Stimulated activated CD4-positive, alpha-beta T cell treated with anti-CD3 and anti-CD28 coated beads, Interleukin-4, amount 100 ng/mL, for 48 hours (primary cell): Measurements from ENCODE around the gene FAM174B.

Experiments used
- DNase-seq, 2 donors: peaks; one replicate each; pipeline ENCODE4 v3.0.0-alpha.2; 2020; ENCODE audit warnings: low read depth in 2 of 2

FAM174B gene

DNA sequence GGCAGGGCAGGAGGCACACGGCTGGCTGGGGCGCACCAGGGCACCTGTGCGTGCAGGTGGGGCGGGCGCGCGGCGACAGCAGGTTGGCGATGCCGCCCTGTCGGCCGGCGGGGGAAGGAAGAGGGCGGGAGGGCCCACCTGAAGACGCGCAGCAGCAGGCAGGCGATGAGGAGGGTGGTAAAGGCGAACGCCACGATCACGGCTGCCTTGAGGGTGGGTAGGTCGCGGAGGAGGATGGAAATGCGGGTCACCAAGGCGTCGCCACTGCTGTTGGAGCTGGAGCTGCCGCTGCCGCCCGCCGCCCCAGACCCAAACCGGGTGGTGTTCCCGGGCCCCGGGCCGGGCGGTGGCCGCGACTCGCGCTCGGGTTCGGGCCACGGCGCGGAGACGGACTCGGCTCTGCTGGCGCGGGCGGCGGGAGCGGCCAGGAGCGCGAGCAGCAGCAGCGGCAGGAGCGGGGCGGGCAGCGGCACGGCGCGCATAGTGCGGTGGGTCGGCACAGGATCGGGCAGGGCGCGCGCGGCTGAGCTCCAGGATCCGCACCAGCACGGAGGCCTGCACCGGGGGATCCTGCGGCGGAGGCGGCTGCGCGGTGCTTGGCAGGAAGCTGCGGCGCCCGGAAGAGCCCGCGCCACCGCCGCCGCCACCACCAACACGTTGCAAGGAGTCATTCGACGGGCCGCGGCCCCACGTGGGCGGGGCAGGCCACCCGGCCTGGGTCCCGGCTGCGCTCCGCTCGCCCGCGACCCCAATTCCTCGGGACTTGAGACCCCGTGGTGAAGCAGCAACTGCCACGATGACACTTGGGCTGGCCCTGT lies at the start of gene FAM174B:
FAM174B (minus strand) TSS at position 598 of the 818 bp plus-strand sequence.
- peak; percentile 23 to 26 for DNase-seq

DNA sequence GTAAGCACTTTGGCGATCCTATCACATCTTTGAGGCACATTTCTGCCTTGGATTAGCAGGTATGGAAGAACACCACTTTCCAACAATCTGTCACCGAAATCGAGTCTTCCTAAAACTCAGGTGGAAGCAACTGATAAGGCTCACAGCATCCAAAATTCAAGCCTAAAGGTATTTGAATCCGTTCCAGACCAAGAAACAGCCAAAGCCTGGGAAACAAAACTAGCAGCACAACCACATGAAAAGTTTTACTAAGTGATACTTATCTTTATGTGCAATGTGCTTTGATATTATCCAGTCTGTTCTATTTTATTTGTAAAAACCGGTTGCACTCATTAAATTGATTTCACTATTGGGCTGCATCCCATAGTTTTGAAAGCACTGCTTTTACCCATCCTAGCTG lies 40.5 kb upstream of the FAM174B start:
- DNase-seq = no peak

DNA sequence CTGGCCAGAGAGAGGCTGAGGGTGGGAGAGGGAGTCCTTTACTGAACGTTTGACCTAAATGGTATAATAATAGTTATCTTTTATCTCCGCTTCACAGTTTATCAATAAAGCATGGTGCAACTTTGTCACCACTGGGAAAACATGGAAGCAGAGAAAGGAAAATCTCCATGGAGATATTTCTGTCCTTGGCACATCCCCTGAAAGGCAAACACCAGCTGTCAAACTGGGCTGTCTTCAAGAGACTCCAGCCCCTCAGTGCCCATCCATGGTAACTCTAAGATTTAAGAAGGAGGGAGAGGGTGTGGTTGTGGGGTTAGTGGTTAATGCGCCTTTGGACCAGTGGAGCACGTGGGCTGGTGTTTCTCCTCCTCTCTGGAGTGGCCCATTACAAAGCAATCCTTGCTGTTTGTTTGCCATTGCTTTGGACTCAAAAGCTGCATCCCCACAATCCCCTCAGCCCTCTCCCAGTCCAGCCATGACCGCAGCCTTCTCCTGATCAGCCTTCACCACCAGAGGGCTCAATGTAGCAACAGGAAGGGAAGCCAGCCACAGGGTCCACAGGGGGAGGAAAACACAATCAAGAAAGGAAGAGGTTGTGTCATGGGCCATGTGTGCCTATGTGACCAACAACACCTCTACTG lies 38.2 kb upstream of the FAM174B start:
- DNase-seq = no peak

DNA sequence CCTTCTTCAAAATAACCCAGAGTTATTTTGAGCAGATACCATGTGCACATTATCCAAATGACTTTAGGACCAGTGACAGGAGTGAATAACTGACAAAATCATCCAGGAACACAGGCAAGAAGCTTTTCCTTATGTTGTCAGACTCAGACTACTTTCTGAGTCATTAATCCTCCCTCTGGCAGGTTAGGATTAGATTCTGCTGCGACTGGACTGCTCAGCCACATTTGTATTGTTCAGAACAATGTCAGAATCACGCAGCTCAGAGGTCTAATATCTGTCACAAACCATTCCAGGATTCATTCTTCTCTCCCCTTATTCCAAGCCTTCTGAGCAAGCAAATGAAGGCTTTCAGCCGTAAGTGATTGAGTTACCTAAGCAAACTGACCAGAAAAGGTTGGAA lies 34.8 kb upstream of the FAM174B start:
- DNase-seq = no peak

DNA sequence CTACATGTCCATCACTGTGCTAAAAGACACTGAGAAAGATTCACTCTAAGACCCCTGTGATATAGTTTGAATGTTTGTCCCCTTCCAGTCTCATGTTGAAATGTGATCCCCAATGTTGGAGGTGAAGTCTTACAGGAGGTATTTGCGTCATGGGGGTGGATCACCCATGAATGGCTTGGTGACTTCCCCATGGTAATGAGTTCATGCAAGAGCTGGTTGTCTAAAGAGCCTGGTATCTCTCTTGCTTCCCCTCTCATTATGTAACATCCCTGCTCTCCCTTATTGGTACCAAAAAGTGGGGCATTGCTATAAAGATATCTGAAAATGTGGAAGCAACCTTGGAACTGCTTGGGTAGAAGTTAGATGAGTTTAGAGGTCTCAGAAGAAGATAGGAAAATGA lies 32.2 kb upstream of the FAM174B start:
- no peak for DNase-seq

DNA sequence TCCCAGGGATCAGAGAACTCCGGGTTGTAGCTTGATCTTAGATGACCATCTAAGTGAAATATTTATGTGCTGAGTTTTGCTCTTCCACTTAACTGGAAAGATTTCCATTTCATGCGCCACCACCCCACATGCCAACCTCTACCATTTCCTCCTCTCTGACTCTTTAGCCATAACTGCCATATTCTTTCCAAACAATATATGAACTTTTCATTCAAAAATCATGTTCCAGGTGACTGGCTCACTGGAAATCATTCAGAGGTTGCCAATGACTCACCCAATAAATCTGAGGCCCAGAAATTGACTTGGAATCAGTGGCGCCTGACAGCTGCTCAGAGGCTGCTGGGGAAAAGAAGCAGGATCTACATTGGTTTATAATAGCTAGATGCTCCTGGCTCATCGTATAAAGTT lies 31.6 kb upstream of the FAM174B start:
- no peak for DNase-seq

DNA sequence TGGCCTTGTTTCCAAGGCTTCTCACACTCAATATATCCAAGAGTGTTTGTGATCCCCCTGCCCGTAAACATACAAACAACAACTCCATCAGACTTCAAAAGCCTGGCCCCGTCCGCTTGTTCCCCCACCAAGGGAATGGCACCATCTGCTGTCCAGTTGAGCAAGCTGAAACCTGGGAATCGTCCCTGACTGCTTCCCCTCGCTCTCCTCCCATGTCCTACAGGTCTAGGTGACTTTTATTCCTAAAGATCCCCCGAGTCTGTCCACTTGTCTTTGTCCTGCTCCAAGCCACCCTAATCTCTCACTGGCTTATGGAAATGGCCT lies 27.9 kb upstream of the FAM174B start:
- DNase-seq = no peak

DNA sequence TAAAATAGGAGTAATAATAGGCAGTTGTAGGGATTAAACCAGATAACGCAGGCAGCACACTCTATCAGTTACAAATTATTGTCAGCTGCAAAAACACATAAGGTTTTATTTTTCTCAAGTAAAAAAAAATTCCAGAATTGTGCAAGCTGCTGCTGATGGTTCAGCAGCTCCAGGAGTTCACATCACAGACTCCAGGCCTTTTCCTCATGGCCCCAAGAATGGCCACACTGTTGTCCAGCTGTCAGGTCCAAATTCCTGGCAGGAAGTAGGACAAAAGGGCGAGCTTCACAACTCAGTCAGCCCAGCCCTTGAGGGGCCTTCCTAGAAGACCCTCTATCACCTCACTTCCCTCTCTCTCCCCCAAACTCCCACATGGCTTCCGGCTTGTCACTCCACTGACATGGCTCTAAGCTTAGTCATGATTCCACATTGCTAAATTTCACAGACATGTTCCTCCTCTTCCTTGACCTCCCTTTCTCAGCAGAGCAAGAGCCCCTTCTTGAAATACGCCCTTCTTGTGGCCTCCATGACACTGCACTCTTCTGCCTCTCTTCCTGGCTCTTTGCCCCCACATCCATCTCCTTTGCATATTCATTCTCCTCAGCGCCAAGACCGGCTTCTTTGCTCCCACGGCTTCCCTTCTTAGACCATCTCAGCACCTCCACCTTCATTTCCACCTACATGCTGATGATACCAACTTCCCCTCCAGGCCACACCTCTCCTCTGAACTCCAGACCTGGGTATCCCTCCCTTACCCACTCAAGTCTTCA lies 27.4 kb upstream of the FAM174B start:
- no peak for DNase-seq

DNA sequence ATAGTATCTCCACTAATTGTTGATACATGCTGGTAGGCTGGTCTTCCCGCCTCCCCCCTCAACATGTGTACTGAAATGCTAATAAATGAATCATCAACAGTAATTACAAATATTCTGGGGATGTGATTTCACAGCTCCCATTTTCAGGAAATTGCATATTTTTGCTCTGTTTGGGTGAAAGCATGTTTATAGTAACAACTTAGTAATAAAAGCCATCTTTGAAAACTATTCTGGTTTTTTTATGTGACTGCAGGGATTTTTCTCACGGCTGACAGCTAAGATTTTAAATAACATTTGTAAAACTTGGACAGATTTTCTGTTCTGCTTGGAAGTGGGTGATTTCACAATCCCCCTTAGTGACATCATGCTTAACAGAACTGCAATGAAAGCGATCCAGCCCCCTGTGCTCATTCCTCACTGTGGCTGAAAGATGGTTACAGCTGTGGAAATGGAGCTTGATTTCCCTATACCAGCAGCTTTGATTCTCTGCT lies 25.6 kb upstream of the FAM174B start:
- no peak for DNase-seq

DNA sequence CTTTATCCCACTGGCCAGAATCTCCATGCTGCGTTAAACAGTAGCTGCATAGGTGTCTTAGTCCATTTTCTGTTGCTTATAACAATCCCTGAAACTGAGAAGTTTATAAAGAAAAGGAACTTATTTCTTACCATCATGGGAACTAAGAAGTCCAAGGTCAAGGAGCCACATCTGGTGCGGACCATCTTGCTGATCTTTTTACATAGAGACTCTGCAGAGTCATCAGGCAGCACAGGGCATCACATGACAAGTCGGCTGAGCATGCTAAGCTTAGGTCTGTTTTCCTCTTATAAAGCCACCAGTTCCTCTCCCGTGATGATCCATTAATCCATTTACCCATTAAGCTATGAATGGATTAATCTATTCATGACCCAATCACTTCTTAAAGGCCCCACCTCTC lies 22.4 kb upstream of the FAM174B start:
- no peak for DNase-seq

DNA sequence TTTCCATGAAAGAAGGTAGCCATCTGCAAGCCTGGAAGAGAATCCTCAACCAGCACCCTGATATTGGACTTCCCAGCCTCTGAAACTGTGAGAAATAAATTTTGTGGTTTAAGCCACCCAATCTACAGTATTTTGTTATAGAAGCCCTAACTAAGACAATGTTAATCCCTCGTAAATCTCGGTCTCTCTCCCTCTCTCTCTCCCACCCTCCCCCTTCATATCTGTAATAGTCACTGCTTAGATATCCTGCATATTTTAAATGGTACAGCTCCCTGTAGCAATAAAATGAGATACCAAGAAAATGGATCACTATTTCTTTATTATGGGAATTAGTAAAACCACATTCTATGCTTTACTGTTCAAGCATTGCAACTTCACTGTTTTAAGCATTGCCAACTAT lies 21.0 kb upstream of the FAM174B start:
- no peak for DNase-seq

DNA sequence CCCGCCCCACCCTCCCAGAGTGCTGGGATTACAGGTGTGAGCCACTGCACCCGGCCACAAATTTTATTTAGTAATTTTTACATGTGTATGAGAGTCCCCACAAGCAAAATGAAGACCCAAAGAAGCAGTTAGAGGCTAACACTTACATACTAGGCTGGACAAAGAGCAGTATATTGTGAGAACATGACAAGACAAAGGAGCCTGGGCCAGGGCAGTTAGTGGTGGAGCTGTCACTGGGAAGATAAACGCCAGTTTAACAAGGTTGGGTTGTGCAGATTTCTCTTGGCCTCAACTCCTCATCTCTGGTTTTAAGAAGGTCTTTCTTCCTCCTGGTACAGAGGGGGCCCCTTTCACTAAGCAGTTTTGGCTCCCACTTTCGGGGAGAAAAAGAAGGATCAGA lies 19.9 kb upstream of the FAM174B start:
- DNase-seq = no peak

DNA sequence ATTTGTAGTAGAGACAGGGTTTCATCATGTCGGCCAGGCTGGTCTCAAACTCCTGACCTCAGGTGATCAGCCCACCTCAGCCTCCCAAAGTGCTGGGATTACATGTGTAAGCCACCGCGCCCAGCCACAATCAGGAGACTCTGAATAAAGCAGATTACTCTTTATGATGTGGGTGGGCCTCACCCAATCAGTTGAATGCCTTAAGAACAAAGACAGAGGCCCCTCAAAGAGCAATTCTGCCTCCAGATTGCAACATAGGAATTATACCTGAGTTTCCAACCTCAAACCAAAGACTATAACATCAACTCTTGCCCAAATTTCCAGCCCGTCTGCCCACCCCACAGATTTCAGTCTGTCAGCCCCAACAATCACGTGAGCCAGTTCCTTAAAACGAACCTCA lies 18.8 kb upstream of the FAM174B start:
- DNase-seq = no peak

DNA sequence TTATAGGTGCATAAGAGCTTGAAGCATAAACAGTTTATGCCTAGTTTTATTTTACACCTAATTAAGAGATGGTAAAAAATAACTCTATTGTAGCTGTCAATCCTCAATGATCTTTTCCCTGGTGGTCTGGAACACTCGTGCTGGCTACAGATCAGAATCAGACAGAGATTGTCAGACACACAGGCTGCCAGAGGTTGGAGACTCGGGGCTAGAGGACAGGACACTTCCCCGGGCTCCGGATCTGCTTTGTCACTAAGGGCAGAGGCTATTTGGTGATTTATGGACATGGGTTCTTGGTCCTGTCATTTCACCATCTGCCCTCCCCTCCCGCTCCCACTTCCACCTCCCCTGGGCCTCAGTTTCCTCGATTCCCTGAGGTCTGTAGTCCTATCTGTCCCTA lies 16.5 kb upstream of the FAM174B start:
- no peak for DNase-seq

DNA sequence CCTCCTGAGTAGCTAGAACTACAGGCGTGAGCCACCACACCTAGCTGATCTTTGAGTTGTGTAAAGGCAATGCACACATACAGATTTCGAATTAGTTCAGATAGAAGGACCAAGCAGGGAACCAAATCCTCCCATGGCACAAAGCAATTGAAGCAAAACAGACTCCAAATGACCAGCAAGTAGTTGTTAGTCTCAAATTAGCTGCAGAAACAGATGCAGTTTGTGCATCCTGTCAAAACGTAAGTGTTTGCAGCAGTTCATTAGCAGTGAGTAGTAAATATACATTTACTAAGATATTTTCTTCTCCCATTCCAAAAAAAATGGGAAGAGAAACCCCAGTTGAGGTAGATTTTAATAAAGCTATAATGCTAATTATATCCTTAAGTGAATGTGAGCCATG lies 15.8 kb upstream of the FAM174B start:
- no peak for DNase-seq

DNA sequence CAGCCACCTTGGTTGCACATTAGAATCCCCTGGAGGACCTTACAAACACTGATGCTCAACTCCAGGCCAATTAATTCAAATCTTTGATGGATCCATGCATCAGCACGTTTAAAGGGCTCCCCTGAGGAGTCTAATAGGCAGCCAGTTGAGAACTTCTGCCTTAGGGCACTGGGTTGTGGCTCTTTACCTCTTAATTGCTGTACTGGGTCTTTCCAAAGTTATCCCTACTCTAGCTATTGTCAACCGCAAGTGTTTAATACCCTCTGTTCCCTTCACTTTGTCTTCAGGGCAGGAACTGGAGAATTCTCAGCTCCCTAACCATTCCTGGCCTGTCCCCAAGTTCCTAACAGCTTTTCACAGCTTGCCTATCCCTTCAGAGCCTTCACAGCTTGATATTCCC lies 15.0 kb upstream of the FAM174B start:
- DNase-seq = no peak

DNA sequence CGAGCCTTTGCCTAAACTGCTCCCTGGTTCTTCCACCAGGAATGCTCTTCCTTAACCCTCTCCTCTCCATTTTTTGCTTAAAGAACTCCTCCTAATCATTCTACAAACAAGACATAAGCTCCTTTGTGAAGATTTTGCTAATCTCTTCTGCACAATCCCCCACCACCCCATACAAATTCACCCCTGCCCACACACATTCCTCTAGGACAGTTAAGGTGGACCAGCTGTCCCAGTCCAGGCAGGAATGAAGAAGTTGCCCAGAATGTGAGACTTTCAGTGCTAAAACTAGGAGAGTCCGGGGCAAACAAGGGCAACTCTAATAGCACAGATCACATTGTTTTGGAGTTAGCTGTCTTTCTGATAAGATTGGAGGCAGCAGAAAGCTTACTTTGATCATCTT lies 13.9 kb upstream of the FAM174B start:
- DNase-seq = no peak

DNA sequence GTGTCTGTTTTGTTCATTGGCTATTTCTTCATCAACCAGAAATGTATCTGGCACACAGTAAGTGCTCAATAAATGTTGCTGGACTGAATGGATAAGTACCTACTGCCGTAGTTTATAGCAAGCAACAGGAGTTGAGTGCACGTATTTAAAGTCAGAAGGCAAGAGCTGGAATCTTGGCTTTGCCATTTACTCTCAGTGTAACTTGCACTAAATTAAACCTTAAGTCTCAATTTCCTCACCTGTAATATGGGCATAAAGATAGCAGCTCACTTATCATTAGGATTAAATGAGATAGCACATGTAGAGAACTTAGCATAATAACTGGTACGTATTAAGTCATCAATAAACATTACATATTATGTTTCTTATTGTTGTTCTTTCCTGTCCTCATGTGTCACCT lies 13.0 kb upstream of the FAM174B start:
- DNase-seq = no peak

DNA sequence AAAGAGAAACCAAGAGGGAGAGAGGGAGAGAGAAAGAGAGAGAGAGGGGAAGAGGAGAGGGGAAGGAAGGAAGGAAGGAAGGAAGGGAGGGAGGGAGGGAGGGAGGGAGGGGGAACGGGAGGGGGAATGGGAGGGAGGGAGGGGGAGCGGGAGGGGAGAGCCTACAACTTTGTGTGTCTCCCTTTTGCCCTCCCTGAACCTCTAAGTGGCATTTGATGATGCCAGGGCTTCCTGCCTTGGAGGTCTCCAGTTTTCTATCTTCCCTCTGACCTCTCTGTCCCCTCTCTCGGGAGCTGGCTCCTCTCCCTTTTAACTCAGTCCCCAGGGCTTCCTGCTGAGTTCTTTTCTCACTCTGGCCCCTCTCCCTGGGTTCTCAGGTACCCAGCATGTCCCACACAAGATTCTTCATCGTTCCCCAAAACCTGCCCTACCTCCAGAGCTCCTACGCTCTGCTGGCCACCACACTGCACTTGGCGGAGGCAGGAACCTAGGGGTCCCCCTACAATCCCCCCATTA lies 12.5 kb upstream of the FAM174B start:
- DNase-seq = no peak

DNA sequence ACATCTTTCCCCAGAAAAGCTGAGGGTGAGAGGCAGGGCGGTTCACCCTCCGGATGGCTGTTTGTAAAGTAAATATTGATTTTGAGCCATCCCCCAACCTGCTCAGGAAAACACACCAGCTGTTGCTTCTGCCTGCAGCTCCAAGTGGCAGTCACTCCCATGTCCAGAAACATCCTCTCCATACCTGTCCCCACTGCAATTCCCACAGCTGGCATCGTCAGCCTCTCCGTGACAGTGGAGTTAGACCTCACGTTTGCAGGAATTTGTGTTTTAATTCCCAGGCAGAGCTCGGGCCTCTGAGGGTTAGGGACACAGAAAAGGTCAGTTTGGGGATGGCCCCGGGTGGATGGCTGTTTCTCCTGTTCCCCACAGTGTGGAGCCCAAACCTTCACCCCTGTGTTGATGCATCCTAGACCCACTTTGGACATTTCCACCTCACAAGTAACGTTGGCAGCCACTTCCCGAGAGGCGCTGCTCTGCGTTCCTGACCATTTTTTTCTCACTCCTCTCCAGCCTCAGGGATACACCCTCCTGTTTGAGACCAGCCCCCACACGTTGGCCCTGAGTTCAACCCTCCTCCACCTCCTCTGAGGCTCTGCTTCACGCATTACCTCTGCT lies 11.8 kb upstream of the FAM174B start:
- no peak for DNase-seq

DNA sequence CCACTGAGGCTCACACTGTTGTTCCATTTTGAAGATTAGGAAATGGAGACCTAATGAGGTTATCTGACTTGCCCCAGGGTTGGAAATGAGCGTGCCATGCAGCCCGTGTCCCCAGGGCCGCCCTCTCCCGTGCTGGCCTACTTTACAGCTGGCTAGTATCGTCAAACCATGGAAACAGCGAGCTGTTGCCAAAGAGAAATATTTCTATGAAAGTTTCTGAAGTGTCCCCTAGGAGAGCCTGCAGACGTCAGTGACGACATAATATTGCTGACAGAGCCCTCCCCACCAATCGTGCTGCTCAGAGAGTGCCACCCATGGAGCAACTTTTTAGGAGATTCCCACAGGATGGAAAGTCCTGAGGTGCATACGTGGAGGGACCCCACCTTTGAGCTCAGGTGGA lies 11.2 kb upstream of the FAM174B start:
- DNase-seq = no peak

DNA sequence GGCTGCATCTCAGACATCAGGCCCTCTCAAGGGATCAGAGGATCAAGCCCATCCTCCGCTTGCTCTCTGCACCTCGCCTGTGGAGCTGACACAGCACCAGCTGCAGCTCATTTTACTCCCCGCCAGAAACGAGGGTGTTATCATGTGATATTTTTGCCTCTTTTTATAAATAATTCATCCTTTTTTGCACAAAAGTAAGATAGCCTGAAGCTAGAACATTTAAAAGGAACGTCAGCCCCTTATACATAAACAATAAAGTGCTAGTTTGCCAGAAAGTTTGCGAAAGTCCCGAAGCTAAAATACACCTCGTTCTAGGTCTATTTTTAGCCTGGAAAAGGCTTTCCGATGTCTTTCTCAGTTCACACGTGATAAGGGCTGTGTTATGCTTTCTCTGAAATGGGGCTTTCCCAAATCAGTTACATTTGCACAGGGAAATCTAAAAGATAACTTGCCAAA lies 9.6 kb upstream of the FAM174B start:
- DNase-seq = no peak
